ENCODE data around the gene STARD13.

DNA sequence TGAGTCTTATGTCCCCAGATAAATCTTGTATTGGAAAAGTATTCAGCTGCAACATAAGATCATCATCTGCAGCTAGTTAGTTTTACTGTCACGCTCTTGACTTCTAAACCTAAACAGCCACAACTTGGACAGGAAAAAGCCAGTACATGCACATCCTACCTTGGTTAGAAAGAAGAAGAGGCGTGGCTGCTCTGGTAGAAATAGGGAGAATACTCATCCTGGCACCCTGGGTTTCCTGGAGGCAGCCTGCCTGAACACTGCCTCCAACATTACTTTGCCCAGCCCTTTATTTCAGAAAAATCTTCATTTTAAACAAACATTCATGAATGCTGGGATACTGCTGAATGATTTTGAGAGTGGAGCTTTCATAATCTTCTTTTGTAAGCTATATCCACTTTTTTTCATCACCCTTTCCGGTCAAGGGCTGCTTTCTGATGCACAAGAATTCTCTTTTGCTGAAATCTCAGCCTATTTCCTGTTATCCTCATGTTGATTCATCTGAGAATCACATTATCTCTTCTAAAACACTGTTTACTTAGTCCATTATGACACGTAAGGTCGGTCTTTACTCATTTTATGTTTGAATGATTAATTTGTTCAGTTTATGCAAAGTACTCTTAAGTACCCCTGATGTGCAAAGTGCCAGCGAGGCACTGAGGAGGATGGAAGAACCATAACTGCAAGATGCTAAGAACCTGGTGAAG, 55.2 kb downstream of the STARD13 start:
- TF ChIP-seq, protein P1, sequence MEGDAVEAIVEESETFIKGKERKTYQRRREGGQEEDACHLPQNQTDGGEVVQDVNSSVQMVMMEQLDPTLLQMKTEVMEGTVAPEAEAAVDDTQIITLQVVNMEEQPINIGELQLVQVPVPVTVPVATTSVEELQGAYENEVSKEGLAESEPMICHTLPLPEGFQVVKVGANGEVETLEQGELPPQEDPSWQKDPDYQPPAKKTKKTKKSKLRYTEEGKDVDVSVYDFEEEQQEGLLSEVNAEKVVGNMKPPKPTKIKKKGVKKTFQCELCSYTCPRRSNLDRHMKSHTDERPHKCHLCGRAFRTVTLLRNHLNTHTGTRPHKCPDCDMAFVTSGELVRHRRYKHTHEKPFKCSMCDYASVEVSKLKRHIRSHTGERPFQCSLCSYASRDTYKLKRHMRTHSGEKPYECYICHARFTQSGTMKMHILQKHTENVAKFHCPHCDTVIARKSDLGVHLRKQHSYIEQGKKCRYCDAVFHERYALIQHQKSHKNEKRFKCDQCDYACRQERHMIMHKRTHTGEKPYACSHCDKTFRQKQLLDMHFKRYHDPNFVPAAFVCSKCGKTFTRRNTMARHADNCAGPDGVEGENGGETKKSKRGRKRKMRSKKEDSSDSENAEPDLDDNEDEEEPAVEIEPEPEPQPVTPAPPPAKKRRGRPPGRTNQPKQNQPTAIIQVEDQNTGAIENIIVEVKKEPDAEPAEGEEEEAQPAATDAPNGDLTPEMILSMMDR (conservative IDR thresholded peaks at IDR 0.05; ENCODE audit: low read length): no peak
- TF ChIP-seq EZH2phosphoT487 (IDR thresholded peaks at IDR 0.05; ENCODE audit: borderline replicate concordance, low read depth, low read length): no peak

Measured in OCI-LY7 (cell line).